HepG2 (cell line): Measurements from ENCODE around the gene IL1RL1. TPM values are rescaled to one million over a fixed set of nuclear protein-coding genes. Genes with fewer than 3 reads are reported as not detected.

ENCODE experiments used
- ATAC-seq: fragments of 200-7000 bp; cut with Tn5 transposase; 3 replicates; pipeline ENCODE4 v1.9.1; 2020; ENCODE audit warnings: mild to moderate bottlenecking, moderate library complexity
- BruUV-seq: library from RNA; stranded (reverse); fragments of 400-500 nt; replicated peaks from 2 replicates; lab custom pipeline; 2021; lab: Mats Ljungman, UMichigan
- CTCF ChIA-PET: fragments of 300-600 bp; formaldehyde crosslinking; extraction: SDS; loops from one replicate; lab custom pipeline; 2021; ENCODE audit warnings: low total read pairs, inconsistent platforms, low intra/inter-chr PET ratio; lab: Yijun Ruan, JAX
- POLR2A ChIA-PET: fragments of 350-600 bp; sonication (Branson Sonifier 250); formaldehyde crosslinking; loops from one replicate; lab custom pipeline; 2020; ENCODE audit warnings: antibody characterized with exemption, inconsistent platforms; lab: Yijun Ruan, JAX
- DNase-seq: peaks from one replicate; pipeline ENCODE4 v3.0.0-alpha.2; 2015; ENCODE audit warnings: low spot score
- FAIRE-seq: peaks from 3 replicates; lab custom pipeline; 2011; peaks lifted over from hg19 to GRCh38; lab: Jason Lieb, UNC
- H2AFZ ChIP-seq: one replicate; pipeline ENCODE4 v1.6.1; 2011; ENCODE audit warnings: low read length, inconsistent platforms
- H3K27ac ChIP-seq: fragments of 300-600 bp; 3 replicates; pipeline ENCODE4 v1.8.0; 2011; ENCODE audit warnings: mixed run types, mild to moderate bottlenecking, mixed read lengths, low read length, inconsistent platforms; ENCODE audit not compliant: insufficient read depth; ENCODE audit errors: extremely low read length
- H3K27me3 ChIP-seq, 2 experiments: fragments of 200-600 bp in 1 of 2; 2 replicates in 1 of 2; 3 replicates in 1 of 2; pipeline versions ENCODE4 v1.6.0 to v1.8.0; 2011; ENCODE audit warnings: low read length in 2 of 2, mild to moderate bottlenecking in 2 of 2, moderate library complexity in 2 of 2, inconsistent platforms in 1 of 2; ENCODE audit not compliant: insufficient read depth in 2 of 2, control insufficient read depth in 1 of 2
- H3K36me3 ChIP-seq, 2 experiments: fragments of 200-600 bp in 1 of 2; replicated peaks in 1 of 2; 2 replicates in 1 of 2; 3 replicates in 1 of 2; pipeline versions ENCODE4 v1.5.1 to v1.8.0; 2011; ENCODE audit warnings: low read length in 2 of 2, inconsistent platforms in 1 of 2; ENCODE audit not compliant: insufficient read depth in 2 of 2, control insufficient read depth in 1 of 2
- H3K4me1 ChIP-seq: 2 replicates; pipeline ENCODE4 v1.5.1; 2012; ENCODE audit warnings: low read length, inconsistent platforms; ENCODE audit not compliant: insufficient read depth
- H3K4me2 ChIP-seq: 2 replicates; pipeline ENCODE4 v1.6.0; 2011; ENCODE audit warnings: low read depth, low read length, inconsistent platforms
- H3K4me3 ChIP-seq, 3 experiments: fragments of 200-600 bp in 1 of 3; sonication (generic), shearing (Covaris generic) in 1 of 3; replicated peaks in 1 of 3; 2 replicates each; pipeline ENCODE4 v1.5.1; 2011 to 2016; ENCODE audit warnings: low read length in 3 of 3, inconsistent platforms in 2 of 3, low read depth in 2 of 3, mild to moderate bottlenecking in 2 of 3, control low read depth in 1 of 3, mixed read lengths in 1 of 3; ENCODE audit not compliant: insufficient read depth in 1 of 3
- H3K79me2 ChIP-seq: one replicate; pipeline ENCODE4 v1.6.1; 2011; ENCODE audit warnings: low read length, inconsistent platforms; ENCODE audit not compliant: insufficient read depth
- H3K9ac ChIP-seq: 2 replicates; pipeline ENCODE4 v1.6.0; 2011; ENCODE audit warnings: mild to moderate bottlenecking, low read depth, low read length, inconsistent platforms; ENCODE audit not compliant: insufficient read depth
- H3K9me3 ChIP-seq: 2 replicates; pipeline ENCODE4 v1.5.1; 2012; ENCODE audit warnings: mild to moderate bottlenecking, low read length
- H4K20me1 ChIP-seq: 2 replicates; pipeline ENCODE4 v1.6.0; 2011; ENCODE audit warnings: inconsistent platforms, mild to moderate bottlenecking, low read length, moderate library complexity; ENCODE audit not compliant: insufficient read depth
- ARNTL ChIP-seq: sonication (generic); formaldehyde crosslinking; IDR thresholded peaks from 2 replicates; pipeline ENCODE4 v1.4.0; 2020; ENCODE audit warnings: mild to moderate bottlenecking, missing genetic modification reagents
- ATF1 ChIP-seq: IDR thresholded peaks from 2 replicates; pipeline ENCODE4 v1.6.1; 2016; ENCODE audit warnings: mild to moderate bottlenecking, control low read depth
- ATF5 ChIP-seq: sonication (generic); formaldehyde crosslinking; IDR thresholded peaks from 2 replicates; pipeline ENCODE4 v1.4.0; 2020; ENCODE audit warnings: mild to moderate bottlenecking, low read depth, missing genetic modification reagents
- HES4 ChIP-seq: sonication (generic); formaldehyde crosslinking; IDR thresholded peaks from 2 replicates; pipeline ENCODE4 v1.9.0; 2021; ENCODE audit warnings: mild to moderate bottlenecking, missing genetic modification reagents, borderline replicate concordance
- HOXD1 ChIP-seq: sonication (generic); formaldehyde crosslinking; IDR thresholded peaks from 2 replicates; pipeline ENCODE4 v1.5.0; 2020; ENCODE audit warnings: missing genetic modification reagents
- PAF1 ChIP-seq: IDR thresholded peaks from 2 replicates; pipeline ENCODE4 v1.6.1; 2016; ENCODE audit warnings: missing genetic modification reagents, missing compliant biosample characterization
- PCBP2 ChIP-seq: fragments of 200-400 bp; formaldehyde crosslinking; optimal IDR thresholded peaks from 2 replicates; pipeline ENCODE3; 2018; ENCODE audit warnings: low read length, low read depth; ENCODE audit not compliant: poor library complexity, severe bottlenecking
- SCMH1 ChIP-seq: sonication (generic); formaldehyde crosslinking; IDR thresholded peaks from 2 replicates; pipeline ENCODE4 v1.9.0; 2021; ENCODE audit warnings: missing genetic modification reagents, mild to moderate bottlenecking, borderline replicate concordance
- ZBED4 ChIP-seq: sonication (generic); formaldehyde crosslinking; IDR thresholded peaks from 2 replicates; pipeline ENCODE4 v1.4.0; 2020; ENCODE audit warnings: missing genetic modification reagents, borderline replicate concordance
- ZNF672 ChIP-seq: sonication (generic); formaldehyde crosslinking; IDR thresholded peaks from 2 replicates; pipeline ENCODE4 v1.8.1; 2022; ENCODE audit warnings: missing genetic modification reagents
- ZNF780A ChIP-seq: sonication (generic); formaldehyde crosslinking; IDR thresholded peaks from 2 replicates; pipeline ENCODE4 v1.8.0; 2022; ENCODE audit warnings: mild to moderate bottlenecking, missing genetic modification reagents, moderate library complexity
- WGBS: methylation state at CpG from one replicate; pipeline ENCODE4 v1.1.6; 2017; ENCODE audit warnings: low lambda C conversion rate; 5-methylcytosine and 5-hydroxymethylcytosine counted together
- in situ Hi-C: cut with HindIII; loops from 2 replicates; pipeline ENCODE4 v1.10.0; 2017; ENCODE audit warnings: low pct_unique_long_range_greater_than_20kb; ENCODE audit not compliant: extremely low pct_ligation_motif_present
- intact Hi-C: fragments of 100-400 bp; cut with micrococcal nuclease; formaldehyde crosslinking; loops from one replicate; pipeline ENCODE4 v1.10.0; 2022; ENCODE audit not compliant: unreplicated experiment
- polyA plus RNA-seq, 8 experiments: library from polyadenylated mRNA; depleted of rRNA in 3 of 8; stranded (reverse) in 7 of 8; unstranded in 1 of 8; fragments of >200 nt; fragmentation: Illumina TruSeq in 4 of 8; extraction: Trizol in 4 of 8; gene quantifications; 2 replicates each; pipeline versions ENCODE4 v1.2.1 to v1.2.3, GENCODE V29; 2011 to 2016; ENCODE audit warnings: low read depth in 4 of 8, missing spikeins in 1 of 8, mixed read lengths in 1 of 8; ENCODE audit not compliant: insufficient read depth in 1 of 8
- total RNA-seq, 5 experiments: library from RNA; depleted of rRNA; stranded (reverse); fragments of >200 nt; fragmentation: Illumina TruSeq; extraction: Trizol; gene quantifications; 2 replicates each; pipeline ENCODE4 v1.2.3, GENCODE V29; 2016; ENCODE audit warnings: low read depth in 1 of 5
- TF ChIP-seq, protein P1 (sequence below): sonication (generic); formaldehyde crosslinking; IDR thresholded peaks from 2 replicates; pipeline ENCODE4; 2020; ENCODE audit warnings: missing genetic modification reagents, mild to moderate bottlenecking, borderline replicate concordance
- TF ChIP-seq, protein P2 (sequence below), 2 experiments: sonication (generic) in 1 of 2; formaldehyde crosslinking in 1 of 2; IDR thresholded peaks; 2 replicates each; pipeline versions ENCODE4 v1.4.0 to v1.6.1; 2018 to 2020; ENCODE audit warnings: missing genetic modification reagents in 2 of 2, borderline replicate concordance in 1 of 2, low read depth in 1 of 2, mild to moderate bottlenecking in 1 of 2, missing biosample characterization in 1 of 2

IL1RL1 gene
- total and polyA plus RNA-seq, 2 of the 13 experiments (the other 11 are each of a cell fraction or from before 2014, with no cell fraction given), result 0.02 to 0.03 TPM

- no peaks in the 10 kb centered on the region for H3K36me3 ChIP-seq
- DNase-seq, result no peak
- H3K27me3 ChIP-seq, result peaks cover 0 to 15% of the 10 kb centered on the region in 2 experiments; a peak in 3 of 5 replicates
- ChIA-PET POLR2A (no interaction called here), CTCF (no interaction called here)
- no peak for ATAC-seq
- no peak overlapping the region for H2AFZ ChIP-seq
- FAIRE-seq, result no peak
- intact Hi-C loops (no loop called here), in situ Hi-C loops (no loop called here)
- WGBS, result 17% methylated on average over 6 of the region's 6 CpGs
- no TSS peak for BruUV-seq
- H4K20me1 ChIP-seq, result no peaks in the 10 kb centered on the region
- H3K9me3 ChIP-seq, result no peaks in the 10 kb centered on the region
- no peak overlapping the region for H3K4me2 ChIP-seq
- H3K4me1 ChIP-seq, result no peaks in the 10 kb centered on the region
- H3K27ac ChIP-seq, result no peak overlapping the region
- H3K79me2 ChIP-seq, result no peaks in the 10 kb centered on the region
- no peak overlapping the region for H3K9ac ChIP-seq
- no peak overlapping the region for H3K4me3 ChIP-seq
- TF ChIP-seq, protein P1, sequence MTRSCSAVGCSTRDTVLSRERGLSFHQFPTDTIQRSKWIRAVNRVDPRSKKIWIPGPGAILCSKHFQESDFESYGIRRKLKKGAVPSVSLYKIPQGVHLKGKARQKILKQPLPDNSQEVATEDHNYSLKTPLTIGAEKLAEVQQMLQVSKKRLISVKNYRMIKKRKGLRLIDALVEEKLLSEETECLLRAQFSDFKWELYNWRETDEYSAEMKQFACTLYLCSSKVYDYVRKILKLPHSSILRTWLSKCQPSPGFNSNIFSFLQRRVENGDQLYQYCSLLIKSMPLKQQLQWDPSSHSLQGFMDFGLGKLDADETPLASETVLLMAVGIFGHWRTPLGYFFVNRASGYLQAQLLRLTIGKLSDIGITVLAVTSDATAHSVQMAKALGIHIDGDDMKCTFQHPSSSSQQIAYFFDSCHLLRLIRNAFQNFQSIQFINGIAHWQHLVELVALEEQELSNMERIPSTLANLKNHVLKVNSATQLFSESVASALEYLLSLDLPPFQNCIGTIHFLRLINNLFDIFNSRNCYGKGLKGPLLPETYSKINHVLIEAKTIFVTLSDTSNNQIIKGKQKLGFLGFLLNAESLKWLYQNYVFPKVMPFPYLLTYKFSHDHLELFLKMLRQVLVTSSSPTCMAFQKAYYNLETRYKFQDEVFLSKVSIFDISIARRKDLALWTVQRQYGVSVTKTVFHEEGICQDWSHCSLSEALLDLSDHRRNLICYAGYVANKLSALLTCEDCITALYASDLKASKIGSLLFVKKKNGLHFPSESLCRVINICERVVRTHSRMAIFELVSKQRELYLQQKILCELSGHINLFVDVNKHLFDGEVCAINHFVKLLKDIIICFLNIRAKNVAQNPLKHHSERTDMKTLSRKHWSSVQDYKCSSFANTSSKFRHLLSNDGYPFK, result no peak
- no peak for TF ChIP-seq ATF5 (CRISPR knock-in tag)
- no peak for TF ChIP-seq HES4 (CRISPR knock-in tag)
- no peak for TF ChIP-seq ZNF780A (CRISPR knock-in tag)
- TF ChIP-seq, protein P2, sequence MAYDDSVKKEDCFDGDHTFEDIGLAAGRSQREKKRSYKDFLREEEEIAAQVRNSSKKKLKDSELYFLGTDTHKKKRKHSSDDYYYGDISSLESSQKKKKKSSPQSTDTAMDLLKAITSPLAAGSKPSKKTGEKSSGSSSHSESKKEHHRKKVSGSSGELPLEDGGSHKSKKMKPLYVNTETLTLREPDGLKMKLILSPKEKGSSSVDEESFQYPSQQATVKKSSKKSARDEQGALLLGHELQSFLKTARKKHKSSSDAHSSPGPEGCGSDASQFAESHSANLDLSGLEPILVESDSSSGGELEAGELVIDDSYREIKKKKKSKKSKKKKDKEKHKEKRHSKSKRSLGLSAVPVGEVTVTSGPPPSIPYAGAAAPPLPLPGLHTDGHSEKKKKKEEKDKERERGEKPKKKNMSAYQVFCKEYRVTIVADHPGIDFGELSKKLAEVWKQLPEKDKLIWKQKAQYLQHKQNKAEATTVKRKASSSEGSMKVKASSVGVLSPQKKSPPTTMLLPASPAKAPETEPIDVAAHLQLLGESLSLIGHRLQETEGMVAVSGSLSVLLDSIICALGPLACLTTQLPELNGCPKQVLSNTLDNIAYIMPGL (CRISPR knock-in tag; IDR thresholded peaks at IDR 0.05; ENCODE audit: borderline replicate concordance in 1 of 2, low read depth in 1 of 2), result no peak
- no peak for TF ChIP-seq PAF1 (CRISPR knock-in tag)
- no peak for TF ChIP-seq ZBED4 (CRISPR knock-in tag)
- TF ChIP-seq ARNTL (CRISPR knock-in tag), result no peak
- TF ChIP-seq PCBP2, result no peak
- no peak for TF ChIP-seq HOXD1
- no peak for TF ChIP-seq SCMH1 (CRISPR knock-in tag)
- TF ChIP-seq ATF1 (CRISPR knock-in tag), result no peak
- no peak for TF ChIP-seq ZNF672 (CRISPR knock-in tag)
These were observed 48.9 kb upstream of the IL1RL1 start for GRCh38 chr2:102262216-102263129.
